GM12892 (cell line): ENCODE data around the gene STRIP2.

Experiments
- POLR2A ChIP-seq: IDR thresholded peaks from 2 replicates; pipeline ENCODE4 v1.6.1; 2011; ENCODE audit warnings: low read depth, low read length, control low read depth
- POLR2AphosphoS5 ChIP-seq: IDR thresholded peaks from 2 replicates; pipeline ENCODE4 v1.6.1; 2011; ENCODE audit warnings: low read depth, low read length, control low read depth
- TAF1 ChIP-seq: IDR thresholded peaks from 2 replicates; pipeline ENCODE4 v1.6.1; 2011; ENCODE audit warnings: low read depth, mild to moderate bottlenecking, control low read depth, low read length, borderline replicate concordance

GRCh38 chr7:129427526-129428045 is 6.6 kb upstream of the STRIP2 start:
- TF ChIP-seq POLR2A (no peak), POLR2AphosphoS5 (no peak), TAF1 (no peak)
